Measurements from ENCODE around the gene RIOK1.
"Not testable (repeated sequence)": the region's sequence is repeated elsewhere in the genome, so short reads cannot be mapped to it uniquely, and the experiment has no call there.

DNA sequence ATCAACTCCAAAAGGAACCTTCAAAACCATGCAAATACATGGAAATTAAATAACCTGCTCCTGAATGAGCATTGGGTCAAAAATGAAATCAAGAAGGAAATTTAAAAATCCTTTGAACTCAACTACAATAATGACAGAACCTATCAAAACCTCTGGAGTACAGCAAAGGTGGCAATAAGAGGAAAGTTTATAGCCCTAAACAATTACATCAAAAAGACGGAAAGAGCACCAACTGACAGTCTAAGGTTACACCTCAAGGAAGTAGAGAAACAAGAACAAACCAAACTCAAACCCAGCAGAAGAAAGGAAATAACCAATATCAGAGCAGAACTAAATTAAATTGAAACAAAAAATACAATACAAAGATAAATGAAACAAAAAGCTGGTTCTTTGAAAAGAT lies 39.0 kb upstream of the RIOK1 start:
- not testable (repeated sequence) for TF ChIP-seq POLR2AphosphoS5 (IDR thresholded peaks at IDR 0.05; ENCODE audit: borderline replicate concordance, low read depth, low read length); EZH2 (IDR thresholded peaks at IDR 0.05); FOXP2 (optimal IDR thresholded peaks at IDR 0.05; ENCODE audit: control extremely low read depth, extremely low read length, insufficient read depth)
